GM18502 (cell line): ENCODE measurements around the gene SAP30BP.

ENCODE experiments used
- ATAC-seq: cut with Tn5 transposase; IDR thresholded peaks from one replicate; pipeline ENCODE4 v1.9.1; 2021; ENCODE audit warnings: mild to moderate bottlenecking; ENCODE audit not compliant: unreplicated experiment, poor library complexity

SAP30BP gene

GRCh38 chr17:75704963-75705875, 38.1 kb downstream of the SAP30BP start:
- no peak for ATAC-seq

- ATAC-seq, result no peak
These were observed 39.0 kb downstream of the SAP30BP start for GRCh38 chr17:75706042-75706728.

GRCh38 chr17:75707079-75707571, 40.0 kb downstream of the SAP30BP start:
- no peak for ATAC-seq

- ATAC-seq, result no peak
These were observed 45.3 kb downstream of the SAP30BP start for GRCh38 chr17:75712446-75712845.

- no peak for ATAC-seq
These were observed 52.6 kb downstream of the SAP30BP start for GRCh38 chr17:75719732-75720131.

GRCh38 chr17:75720656-75721462, 53.7 kb downstream of the SAP30BP start, which contains the start of gene ITGB4:
ITGB4 (plus strand) TSS chr17:75721459; CDS start chr17:75724704, 3,245 bp downstream.
- no peak for ATAC-seq

GRCh38 chr17:75721463-75722011, 54.4 kb downstream of the SAP30BP start:
- ATAC-seq, result no peak

GRCh38 chr17:75722076-75722475, 54.9 kb downstream of the SAP30BP start:
- no peak for ATAC-seq

- no peak for ATAC-seq
These were observed 55.5 kb downstream of the SAP30BP start for GRCh38 chr17:75722542-75723095.

- ATAC-seq, result no peak
These were observed 56.2 kb downstream of the SAP30BP start for GRCh38 chr17:75723171-75723930.

- no peak for ATAC-seq
These were observed 57.2 kb downstream of the SAP30BP start for GRCh38 chr17:75724016-75725003.

GRCh38 chr17:75725504-75725903, 58.4 kb downstream of the SAP30BP start:
- ATAC-seq, result no peak

- ATAC-seq, result no peak
These were observed 60.3 kb downstream of the SAP30BP start for GRCh38 chr17:75727391-75727790.

- ATAC-seq, result no peak
These were observed 62.2 kb downstream of the SAP30BP start for GRCh38 chr17:75729351-75729750.

- no peak for ATAC-seq
These were observed 62.9 kb downstream of the SAP30BP start for GRCh38 chr17:75730065-75730464.

GRCh38 chr17:75731086-75731715, 64.1 kb downstream of the SAP30BP start:
- ATAC-seq, result no peak

GRCh38 chr17:75731716-75732498, 64.8 kb downstream of the SAP30BP start:
- no peak for ATAC-seq
